Subcutaneous abdominal adipose tissue (tissue), 5 donors: ENCODE measurements around the gene C16orf89.
"Not testable (repeated sequence)": the region's sequence is repeated elsewhere in the genome, so short reads cannot be mapped to it uniquely, and the experiment has no call there.

Experiments used
- H3K27ac ChIP-seq: one replicate; pipeline ENCODE4 v1.7.0; 2013; ENCODE audit warnings: low read depth, mild to moderate bottlenecking, inconsistent platforms, low read length, moderate library complexity
- H3K27me3 ChIP-seq, 5 donors: one replicate each; pipeline ENCODE4 v1.7.0; 2013; ENCODE audit warnings: low read length in 5 of 5, inconsistent platforms in 1 of 5; ENCODE audit not compliant: control insufficient read depth in 5 of 5, insufficient read depth in 4 of 5
- H3K36me3 ChIP-seq, 5 donors: one replicate each; pipeline ENCODE4 v1.7.0; 2013; ENCODE audit warnings: low read length in 5 of 5; ENCODE audit not compliant: control insufficient read depth in 5 of 5, insufficient read depth in 5 of 5
- H3K4me1 ChIP-seq, 5 donors: one replicate each; pipeline ENCODE4 v1.7.0; 2013; ENCODE audit warnings: low read length in 5 of 5, mild to moderate bottlenecking in 3 of 5, moderate library complexity in 1 of 5; ENCODE audit not compliant: control insufficient read depth in 5 of 5, insufficient read depth in 5 of 5
- H3K4me3 ChIP-seq, 5 donors: one replicate each; pipeline ENCODE4 v1.7.0; 2013; ENCODE audit warnings: low read length in 5 of 5, low read depth in 1 of 5
- H3K9ac ChIP-seq, 5 donors: one replicate each; pipeline ENCODE4 v1.7.0; 2013; ENCODE audit warnings: low read length in 5 of 5, mild to moderate bottlenecking in 4 of 5, moderate library complexity in 3 of 5
- H3K9me3 ChIP-seq, 5 donors: one replicate each; pipeline ENCODE4 v1.7.0; 2013; ENCODE audit warnings: low read length in 5 of 5; ENCODE audit not compliant: control insufficient read depth in 5 of 5
- donor health status: healthy.
- donor health status: healthy.
- donor health status: healthy.
- donor health status: healthy.
- donor health status: healthy.

The C16orf89 gene

DNA sequence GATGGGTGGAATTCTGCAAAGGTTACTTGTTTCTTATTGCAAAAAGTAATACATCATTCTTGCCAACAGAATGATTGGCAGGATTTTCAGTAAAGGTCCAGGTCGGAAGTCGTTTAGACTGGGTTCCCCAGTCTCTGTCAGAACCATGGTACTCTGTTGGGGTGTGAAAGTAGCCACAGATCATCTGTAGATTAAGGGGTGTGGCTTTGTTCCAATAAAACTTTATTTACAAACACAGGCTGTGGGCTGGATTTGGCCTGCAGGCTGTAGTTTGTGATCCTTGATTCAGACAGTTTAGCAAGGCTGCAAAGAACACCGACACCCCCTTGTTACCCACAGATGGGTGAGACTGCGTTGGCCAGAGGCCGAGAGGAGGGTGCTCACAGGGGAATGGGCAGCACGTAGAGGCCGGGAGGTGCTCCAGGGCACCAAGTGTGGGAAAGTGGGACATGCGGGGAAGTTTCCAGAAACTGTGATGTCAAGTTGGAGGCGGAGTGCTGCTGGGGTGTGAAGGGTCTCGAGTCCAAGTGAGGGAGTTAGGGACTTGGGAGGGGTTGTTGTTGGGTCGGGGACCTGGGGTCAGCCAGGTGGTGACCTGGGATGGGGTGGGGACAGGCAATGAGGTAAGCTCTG, 18.5 kb upstream of the C16orf89 start:
- H3K4me1 ChIP-seq, H3K27me3 ChIP-seq, H3K9ac ChIP-seq, H3K27ac ChIP-seq, H3K4me3 ChIP-seq, H3K9me3 ChIP-seq: not testable (repeated sequence)
- H3K36me3 ChIP-seq = peaks cover 0 to 51% (median 23%) of the 10 kb centered on the region in 5 donors

DNA sequence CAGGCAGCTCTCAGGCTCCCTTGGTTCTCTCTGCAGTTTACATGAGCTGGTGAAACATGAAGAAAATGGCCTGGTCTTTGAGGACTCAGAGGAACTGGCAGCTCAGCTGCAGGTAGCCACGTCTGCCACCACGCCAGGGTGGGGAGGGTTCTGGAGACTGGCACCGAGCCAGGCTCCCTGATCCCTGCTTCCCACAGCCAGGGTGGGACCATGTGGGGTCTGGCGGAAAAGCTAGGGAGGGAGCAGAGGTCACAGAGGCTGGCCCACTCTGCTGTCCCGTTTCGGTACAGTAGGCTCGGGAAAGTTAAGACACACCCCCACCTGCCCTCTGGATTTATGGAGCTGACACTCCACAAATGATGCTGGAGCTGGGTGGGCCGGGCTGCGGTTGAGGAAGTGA, 17.9 kb upstream of the C16orf89 start:
- not testable (repeated sequence) for H3K4me1 ChIP-seq, H3K9me3 ChIP-seq, H3K27me3 ChIP-seq, H3K4me3 ChIP-seq, H3K9ac ChIP-seq, H3K27ac ChIP-seq
- H3K36me3 ChIP-seq = peaks cover 0 to 51% (median 22%) of the 10 kb centered on the region in 5 donors

DNA sequence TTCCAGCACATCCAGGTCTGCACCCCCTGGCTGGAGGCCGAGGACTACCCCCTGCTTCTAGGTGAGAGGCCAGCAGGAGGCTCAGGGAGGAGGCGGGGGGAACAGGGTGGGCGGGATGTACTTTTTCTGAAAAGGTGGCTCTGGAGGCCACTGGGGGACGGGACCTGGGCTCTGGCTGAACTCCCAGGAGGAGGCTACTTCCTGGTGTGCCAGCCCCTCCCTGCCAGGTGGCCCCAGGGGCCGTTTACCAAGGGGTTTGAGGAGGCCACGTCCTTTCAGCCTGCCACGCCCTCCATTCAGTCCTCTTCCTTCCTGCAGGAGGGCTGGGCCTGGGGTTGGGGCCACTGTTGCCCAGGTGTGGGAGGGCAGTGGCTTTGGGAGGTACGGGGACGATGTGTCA, 15.2 kb upstream of the C16orf89 start:
- H3K4me3 ChIP-seq, H3K27me3 ChIP-seq, H3K9ac ChIP-seq, H3K9me3 ChIP-seq, H3K27ac ChIP-seq, H3K4me1 ChIP-seq: not testable (repeated sequence)
- peaks cover 0 to 58% (median 34%) of the 10 kb centered on the region in 5 donors for H3K36me3 ChIP-seq

DNA sequence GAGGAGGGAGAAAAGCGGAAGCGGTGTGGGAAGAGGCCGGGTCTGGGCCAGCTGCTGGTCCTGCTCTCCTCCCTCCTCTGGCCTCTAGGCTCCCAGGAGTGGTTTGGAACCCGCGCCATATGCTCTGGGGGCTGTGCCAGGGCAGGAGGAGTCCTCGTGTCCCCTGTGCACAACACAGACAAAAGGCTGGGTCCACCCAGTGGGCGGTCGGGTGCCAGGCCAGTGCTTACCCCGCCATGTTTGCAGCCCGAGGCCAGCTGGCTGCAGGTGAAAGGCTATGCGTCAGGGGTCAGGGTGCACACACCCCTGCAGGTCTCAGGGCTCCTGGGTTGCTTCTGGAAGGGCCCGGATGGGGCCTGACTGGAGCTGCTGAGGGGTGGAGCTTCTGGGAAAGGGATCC, 14.7 kb upstream of the C16orf89 start:
- H3K4me1 ChIP-seq, H3K27me3 ChIP-seq, H3K9me3 ChIP-seq, H3K9ac ChIP-seq, H3K4me3 ChIP-seq, H3K27ac ChIP-seq: not testable (repeated sequence)
- peaks cover 0 to 60% (median 35%) of the 10 kb centered on the region in 5 donors for H3K36me3 ChIP-seq

DNA sequence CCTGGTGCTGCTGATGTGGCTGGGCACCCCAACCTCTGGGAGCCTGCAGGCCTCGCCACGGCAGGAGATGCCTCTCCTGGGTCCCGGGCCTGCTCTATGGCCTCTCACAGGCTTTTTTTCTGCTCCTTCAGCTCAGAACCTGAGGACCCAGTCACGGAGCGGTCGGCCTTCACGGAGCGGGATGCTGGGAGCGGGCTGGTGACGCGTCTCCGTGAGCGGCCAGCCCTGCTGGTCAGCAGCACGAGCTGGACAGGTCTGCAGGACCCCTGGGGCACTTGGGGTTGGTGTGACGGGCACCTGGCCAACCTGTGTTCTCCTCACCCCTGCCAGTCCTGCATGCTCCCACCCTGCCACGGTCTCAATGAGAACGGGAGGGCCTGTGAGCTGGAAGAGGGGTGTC, 12.9 kb upstream of the C16orf89 start:
- Histone ChIP-seq H3K36me3 (peaks cover 0 to 65% (median 33%) of the 10 kb centered on the region in 5 donors), H3K4me1 (no peaks in the 10 kb centered on the region), H3K4me3 (no peak overlapping the region), H3K27ac (no peak overlapping the region), H3K9me3 (no peaks in the 10 kb centered on the region), H3K9ac (no peak overlapping the region), H3K27me3 (no peaks in the 10 kb centered on the region)

DNA sequence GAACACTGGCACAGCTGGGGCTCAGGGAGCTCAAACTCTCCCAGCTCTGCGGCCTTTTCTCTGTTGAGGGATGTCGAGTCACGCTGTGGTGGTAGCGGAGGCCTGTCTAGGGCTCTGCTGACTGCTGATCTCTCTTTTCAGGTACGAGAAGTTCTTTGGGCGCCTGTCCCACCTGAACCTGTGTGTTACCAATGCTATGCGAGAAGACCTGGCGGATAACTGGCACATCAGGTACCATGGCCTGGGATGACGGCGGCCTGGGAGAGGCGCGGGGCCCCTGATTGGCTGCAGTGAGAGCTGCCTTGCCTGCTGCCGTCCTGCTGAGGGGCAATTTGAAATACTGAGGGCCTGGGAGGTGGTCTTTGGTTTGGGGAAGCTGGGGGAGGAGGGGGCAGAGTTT, 11.5 kb upstream of the C16orf89 start:
- no peak overlapping the region for H3K4me3 ChIP-seq
- H3K27me3 ChIP-seq = no peaks in the 10 kb centered on the region
- no peak overlapping the region for H3K27ac ChIP-seq
- no peaks in the 10 kb centered on the region for H3K9me3 ChIP-seq
- H3K36me3 ChIP-seq = peaks cover 0 to 58% (median 28%) of the 10 kb centered on the region in 5 donors
- peaks cover 2 to 9% (median 7%) of the 10 kb centered on the region in 5 donors for H3K4me1 ChIP-seq
- no peak overlapping the region for H3K9ac ChIP-seq

DNA sequence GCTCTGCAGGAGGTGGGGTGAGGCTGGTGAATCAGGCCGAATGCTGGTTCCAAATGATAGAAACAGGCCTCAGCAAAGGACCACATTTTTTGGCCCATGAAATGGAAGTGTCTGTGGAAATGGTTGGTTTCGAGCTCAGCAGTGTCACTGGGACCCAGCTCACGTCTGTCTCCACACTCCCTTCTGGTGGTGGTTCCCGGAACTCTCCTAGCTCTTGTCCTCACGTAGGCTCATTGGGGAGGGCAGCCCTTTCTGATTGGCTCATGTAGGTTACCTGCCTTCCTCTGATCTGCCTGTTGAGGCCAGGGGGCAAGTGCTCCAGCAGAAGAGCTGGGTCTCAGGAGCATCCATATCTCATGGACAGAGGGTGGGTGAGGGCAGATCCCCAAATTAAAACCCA, 9.9 kb upstream of the C16orf89 start:
- no peaks in the 10 kb centered on the region for H3K9me3 ChIP-seq
- H3K27me3 ChIP-seq = no peaks in the 10 kb centered on the region
- no peak overlapping the region for H3K9ac ChIP-seq
- peaks cover 0 to 47% (median 27%) of the 10 kb centered on the region in 5 donors for H3K36me3 ChIP-seq
- no peak overlapping the region for H3K27ac ChIP-seq
- peaks cover 3 to 22% (median 17%) of the 10 kb centered on the region in 5 donors for H3K4me1 ChIP-seq
- H3K4me3 ChIP-seq = no peak overlapping the region

DNA sequence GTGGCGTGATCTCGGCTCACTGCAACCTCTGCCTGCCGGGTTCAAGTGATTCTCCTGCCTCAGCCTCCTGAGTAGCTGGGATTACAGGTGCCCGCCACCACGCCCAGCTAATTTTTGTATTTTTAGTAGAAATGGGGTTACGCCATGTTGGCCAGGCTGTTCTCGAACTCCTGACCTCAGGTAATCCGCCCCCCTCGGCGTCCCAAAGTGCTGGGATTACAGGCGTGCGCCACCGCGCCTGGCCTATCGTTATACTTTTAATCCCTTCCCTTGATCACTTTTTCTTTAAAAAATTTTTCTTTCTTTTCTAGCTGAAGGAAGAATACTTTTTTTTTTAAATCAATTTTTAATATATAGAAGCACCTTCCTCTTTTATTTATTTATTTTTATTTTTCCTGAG, 8.0 kb upstream of the C16orf89 start:
- H3K27me3 ChIP-seq, H3K27ac ChIP-seq, H3K9me3 ChIP-seq, H3K9ac ChIP-seq, H3K4me3 ChIP-seq: not testable (repeated sequence)
- Histone ChIP-seq H3K36me3 (peaks cover 0 to 40% (median 27%) of the 10 kb centered on the region in 5 donors), H3K4me1 (peaks cover 3 to 22% (median 17%) of the 10 kb centered on the region in 5 donors)

DNA sequence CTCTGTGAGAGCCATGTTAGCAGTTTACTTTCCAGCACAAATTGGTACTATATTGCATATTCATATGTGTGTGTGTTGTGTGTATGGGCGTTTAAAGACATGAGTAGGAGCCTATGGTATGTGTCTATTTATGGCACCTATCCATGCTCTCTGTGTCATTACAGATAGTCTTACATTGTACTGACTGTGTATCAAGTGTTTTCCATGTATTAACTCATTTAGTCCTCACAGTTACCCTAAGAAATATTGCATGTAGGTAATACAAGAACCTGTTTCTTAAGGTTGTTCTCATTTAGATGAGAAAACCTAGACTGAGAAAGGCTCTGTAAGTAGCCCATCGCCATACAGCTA, 7.5 kb upstream of the C16orf89 start:
- Histone ChIP-seq H3K36me3 (peaks cover 0 to 35% (median 24%) of the 10 kb centered on the region in 5 donors), H3K9me3 (no peaks in the 10 kb centered on the region), H3K27me3 (no peaks in the 10 kb centered on the region), H3K9ac (no peak overlapping the region), H3K27ac (no peak overlapping the region), H3K4me3 (no peak overlapping the region), H3K4me1 (peaks cover 3 to 22% (median 17%) of the 10 kb centered on the region in 5 donors)

DNA sequence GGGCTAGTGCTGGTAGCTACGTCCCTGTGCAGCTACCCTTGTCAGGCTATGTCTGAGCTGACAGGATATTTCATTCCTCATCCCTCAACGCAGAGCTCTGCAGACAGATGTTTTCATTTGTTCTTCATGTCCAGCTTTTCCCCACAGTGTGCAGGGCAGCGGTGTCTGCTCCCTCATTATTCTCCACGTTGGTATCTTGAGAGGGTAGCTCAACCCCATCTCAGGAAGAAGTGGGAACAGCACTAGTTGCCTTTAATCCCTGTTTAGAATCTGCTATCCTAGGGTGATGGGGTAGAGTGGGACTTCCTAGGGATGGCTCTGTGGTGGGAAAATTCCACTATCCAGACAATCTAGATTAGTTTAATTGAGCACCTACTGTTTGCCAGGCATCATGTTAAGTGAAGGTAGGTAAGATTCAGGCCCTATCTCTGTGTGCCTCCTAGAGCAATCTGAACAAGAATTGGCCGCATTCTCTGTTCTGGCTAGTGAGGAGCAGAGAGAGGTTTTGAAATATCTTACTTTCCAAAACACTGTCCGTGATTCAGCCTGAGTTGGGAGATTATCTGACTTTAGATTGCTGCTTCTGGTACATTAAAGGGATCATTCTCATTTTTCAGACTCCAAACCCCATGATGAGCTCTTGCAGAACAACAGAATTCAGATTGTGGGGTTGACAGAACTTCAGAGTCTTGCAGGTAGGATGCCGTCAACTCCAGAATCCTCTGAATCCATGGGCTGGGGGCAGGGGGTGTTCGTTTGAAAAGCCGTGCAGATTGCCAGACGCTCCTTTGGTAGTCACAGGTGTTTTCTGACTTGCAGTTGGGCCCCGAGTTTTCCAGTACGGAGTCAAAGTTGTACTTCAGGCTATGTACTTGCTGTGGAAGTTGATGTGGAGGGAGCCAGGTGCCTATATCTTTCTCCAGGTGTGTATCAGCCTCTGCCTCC, 6.8 kb upstream of the C16orf89 start:
- Histone ChIP-seq H3K27me3 (no peaks in the 10 kb centered on the region), H3K4me3 (peak overlapping the region; percentile 84 to 97 (median 91)), H3K36me3 (peaks cover 0 to 29% (median 22%) of the 10 kb centered on the region in 5 donors), H3K27ac (peak overlapping the region; percentile 26), H3K4me1 (peaks cover 3 to 22% (median 17%) of the 10 kb centered on the region in 5 donors), H3K9me3 (no peaks in the 10 kb centered on the region), H3K9ac (peak overlapping the region; percentile 30 to 91 (median 76))
